GM19324 (cell line): Measurements from ENCODE around the gene TRIM10.
"Not testable (repeated sequence)": the region's sequence is repeated elsewhere in the genome, so short reads cannot be mapped to it uniquely, and the experiment has no call there.

Experiments
- ATAC-seq: cut with Tn5 transposase; IDR thresholded peaks from one replicate; pipeline ENCODE4 v1.9.1; 2021; ENCODE audit warnings: mild to moderate bottlenecking, moderate library complexity; ENCODE audit not compliant: unreplicated experiment, low FRiP score

TRIM10 gene

GRCh38 chr6:30155520-30156261 is 5.3 kb downstream of the TRIM10 start:
- ATAC-seq, result no peak

GRCh38 chr6:30154709-30155519 is 6.1 kb downstream of the TRIM10 start:
- ATAC-seq, result no peak

- ATAC-seq, result no peak
These were observed 7.0 kb downstream of the TRIM10 start for GRCh38 chr6:30154061-30154460.

DNA sequence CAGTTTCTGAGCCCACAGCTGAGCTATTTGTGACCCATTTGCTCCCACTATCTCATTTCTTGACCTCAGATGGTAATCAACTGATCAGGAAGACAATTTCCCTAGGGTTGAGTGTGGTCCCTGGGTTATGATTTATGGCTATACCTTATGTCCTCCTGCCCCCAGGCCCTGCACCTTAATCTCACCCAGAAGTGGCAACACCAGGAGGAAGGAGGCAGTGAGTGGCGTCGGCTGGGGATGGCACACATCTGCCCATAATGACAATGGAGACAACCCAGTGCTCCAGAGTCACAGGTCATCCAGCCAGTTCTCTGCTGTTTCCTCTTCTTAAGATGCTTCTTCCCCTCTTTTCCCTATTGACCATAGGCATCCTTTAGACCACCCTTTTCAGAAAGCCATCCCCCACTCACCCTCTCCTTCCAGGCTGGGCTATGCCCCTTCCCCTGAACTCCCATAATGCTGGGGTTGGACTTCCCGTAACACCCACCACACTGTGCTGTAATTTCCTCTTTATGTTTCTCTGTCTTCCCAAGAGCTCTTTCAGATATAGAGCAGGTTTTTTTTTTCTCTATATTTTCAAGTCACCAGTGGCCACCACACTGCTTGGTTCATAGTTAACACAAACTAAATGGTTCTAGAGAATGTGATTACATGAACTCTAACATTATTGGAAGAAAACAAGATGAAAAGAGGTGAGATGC is 8.0 kb downstream of the TRIM10 start:
- ATAC-seq, result no peak

GRCh38 chr6:30152016-30152673 is 8.9 kb downstream of the TRIM10 start:
- no peak for ATAC-seq

- ATAC-seq, result no peak
These were observed 9.4 kb downstream of the TRIM10 start for GRCh38 chr6:30151580-30151979.

- no peak for ATAC-seq
These were observed 10.2 kb downstream of the TRIM10 start for GRCh38 chr6:30150671-30151395.

- ATAC-seq, result no peak
These were observed 11.0 kb downstream of the TRIM10 start for GRCh38 chr6:30149858-30150550.

DNA sequence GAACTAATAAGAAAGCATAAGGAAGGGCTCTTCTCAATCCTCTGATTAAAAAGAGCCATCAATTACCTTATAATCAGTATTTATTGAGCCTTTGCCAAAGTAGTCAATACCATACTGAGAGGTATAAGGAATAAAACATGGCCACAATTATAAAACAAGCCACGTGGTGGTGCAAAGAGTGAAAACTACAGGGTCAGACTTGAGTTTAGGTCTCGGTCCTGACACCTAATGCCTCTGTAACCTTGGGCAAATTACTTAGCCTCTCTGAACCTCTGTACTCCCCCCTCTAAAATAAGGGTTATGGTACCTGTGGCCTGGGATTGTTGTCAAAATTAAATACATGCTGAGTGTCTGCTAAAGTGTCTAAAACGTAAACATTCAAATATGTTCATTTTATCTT is 11.8 kb downstream of the TRIM10 start:
- no peak for ATAC-seq

DNA sequence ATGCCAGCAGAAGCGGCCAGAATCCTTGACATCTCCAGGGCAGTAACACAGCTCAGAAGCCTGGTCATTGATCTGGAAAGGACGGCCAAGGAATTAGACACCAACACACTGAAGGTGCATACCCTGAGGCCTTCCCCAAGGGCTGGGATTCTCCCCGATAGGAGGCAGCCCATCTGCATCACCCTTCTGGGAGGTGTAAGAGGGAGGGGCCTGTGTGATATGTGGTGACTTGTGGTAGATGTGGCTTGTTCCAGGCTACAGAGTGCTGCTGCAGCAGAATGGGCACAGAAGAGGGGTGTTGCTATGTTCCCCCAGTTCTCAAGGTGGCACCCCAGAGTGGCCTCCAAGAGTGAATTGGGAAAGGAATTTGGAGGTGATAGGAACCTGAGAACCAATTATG is 13.9 kb downstream of the TRIM10 start:
- ATAC-seq, result no peak

- ATAC-seq, result no peak
These were observed 15.2 kb downstream of the TRIM10 start for GRCh38 chr6:30145818-30146217.

DNA sequence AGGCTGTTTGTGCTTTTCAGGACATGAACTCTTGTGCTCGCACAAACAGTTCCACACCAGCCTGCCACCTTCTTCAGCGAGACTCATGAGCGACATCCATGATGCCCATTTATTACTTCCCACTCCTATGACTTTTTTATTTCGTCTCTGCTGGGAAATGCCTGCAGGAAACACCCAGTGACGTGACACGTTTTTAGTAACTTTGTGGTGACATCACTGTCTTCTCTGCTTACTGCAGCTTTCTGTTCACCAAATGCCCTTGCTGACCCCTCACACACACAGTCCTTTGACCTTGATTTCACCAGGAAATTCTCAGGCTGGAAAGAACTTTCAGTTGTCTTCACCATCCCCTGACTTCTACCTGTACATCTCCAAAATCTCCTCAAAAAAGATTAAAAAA is 16.2 kb downstream of the TRIM10 start:
- no peak for ATAC-seq

DNA sequence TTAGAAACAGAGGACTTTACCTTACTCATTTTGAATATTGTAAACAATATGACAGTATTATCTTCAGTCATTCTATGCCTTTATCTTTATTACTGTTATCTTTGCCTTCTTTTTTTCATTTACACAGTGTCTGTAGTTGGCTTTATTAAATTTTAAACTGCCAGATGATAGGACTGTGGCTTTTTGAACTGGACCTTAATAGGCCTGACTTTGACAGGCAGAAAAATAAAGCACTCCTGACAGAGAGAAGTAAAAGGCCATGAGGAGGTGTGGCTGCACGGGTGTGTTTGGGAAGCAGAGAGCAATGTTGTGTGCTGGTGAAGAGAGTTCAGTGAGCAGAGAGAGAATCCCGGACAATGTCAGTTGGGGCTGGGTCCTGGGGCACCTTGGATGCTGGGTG is 17.2 kb downstream of the TRIM10 start:
- no peak for ATAC-seq

DNA sequence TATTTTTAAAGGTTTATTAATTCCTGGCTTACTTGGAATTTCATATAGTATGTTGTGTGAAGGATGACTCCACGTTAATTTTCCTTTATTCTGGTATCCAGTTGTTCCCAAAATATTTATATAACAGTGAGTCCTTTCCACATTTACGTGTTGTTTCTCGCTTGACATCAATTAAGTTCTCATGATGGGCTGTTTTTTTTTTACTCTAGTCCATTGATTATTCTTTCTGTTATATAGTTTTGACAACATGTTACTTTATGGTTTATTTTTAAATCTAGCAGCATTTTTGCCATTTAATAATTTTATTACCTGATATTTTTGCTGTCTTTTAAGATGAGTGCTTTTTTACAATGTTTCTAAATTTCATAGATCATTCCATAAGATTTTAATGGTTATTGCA is 18.3 kb downstream of the TRIM10 start:
- ATAC-seq, result no peak

GRCh38 chr6:30140240-30140639 is 20.8 kb downstream of the TRIM10 start:
- not testable (repeated sequence) for ATAC-seq

DNA sequence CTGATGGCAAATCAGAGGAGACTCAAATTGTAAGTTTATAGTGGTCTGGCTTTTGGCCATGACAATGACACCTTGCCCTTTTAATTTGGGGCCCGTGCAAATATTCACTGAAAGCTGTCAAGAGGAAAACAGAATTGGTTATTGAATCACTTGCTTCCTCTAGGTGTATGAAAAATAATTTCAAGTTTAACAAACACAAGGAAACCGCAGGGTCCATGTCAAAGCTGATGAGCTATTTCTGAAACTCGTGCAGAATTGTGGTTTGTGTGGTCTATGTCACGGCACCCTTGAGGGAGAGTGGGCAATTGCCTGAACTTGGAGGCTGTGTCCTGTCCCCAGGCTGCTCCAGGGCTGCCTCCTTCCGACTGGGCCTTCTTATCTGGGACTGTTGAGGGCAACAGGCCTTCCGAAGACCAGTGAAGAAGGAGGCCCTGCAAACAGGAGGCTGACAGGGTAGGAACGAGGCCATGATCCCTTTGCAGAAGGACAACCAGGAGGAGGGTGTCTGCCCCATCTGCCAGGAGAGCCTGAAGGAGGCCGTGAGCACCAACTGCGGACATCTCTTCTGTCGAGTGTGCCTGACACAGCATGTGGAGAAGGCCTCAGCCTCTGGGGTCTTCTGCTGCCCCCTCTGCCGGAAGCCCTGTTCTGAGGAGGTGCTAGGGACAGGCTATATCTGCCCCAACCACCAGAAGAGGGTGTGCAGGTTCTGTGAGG is 24.3 kb downstream of the TRIM10 start:
- ATAC-seq, result no peak

DNA sequence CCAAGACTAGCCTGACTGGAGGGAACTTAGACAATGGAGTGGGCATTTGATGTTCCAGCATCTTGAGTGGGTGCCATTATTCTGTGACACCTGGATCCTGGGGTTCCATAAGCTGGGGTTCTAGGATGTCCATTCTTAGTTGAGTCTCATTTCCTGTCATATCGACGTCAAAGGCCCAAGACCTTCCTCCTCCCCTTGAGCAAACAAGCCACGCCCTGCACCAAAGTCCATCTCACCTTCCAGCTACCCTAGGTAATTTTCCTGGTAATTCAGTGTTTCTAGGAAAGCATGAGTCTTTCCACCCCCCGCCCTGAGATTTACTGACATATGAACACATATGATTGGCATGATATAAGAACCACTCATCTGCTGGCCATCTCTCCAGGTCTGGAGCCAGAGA is 25.3 kb downstream of the TRIM10 start, which contains the start of gene TRIM40:
TSS of gene TRIM40 (plus strand) at position 384 of the 400 bp plus-strand sequence. CDS start 897 bp downstream, outside the sequence.
- ATAC-seq, result no peak

DNA sequence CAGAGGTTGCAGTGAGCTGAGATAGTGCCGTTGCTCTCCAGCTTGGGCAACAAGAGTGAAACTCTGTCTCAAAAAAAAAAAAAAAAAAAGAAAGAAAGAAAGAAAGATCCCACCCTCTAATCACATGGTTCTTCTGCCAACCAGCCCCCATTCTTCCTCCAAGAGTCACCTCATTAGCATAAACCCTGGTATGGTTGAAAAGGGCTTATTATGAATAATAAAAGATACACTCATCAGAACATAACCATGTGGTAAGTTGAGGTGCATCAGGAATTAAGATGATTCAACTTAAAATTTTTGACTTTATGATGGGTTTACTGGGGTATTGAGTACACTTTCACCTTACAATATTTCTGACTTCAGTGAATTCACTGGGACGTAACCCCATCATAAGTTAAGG is 25.9 kb downstream of the TRIM10 start:
- ATAC-seq, result no peak
